GM21737 (cell line): ENCODE data around the gene SLC27A5.
"Not testable (repeated sequence)": the region's sequence is repeated elsewhere in the genome, so short reads cannot be mapped to it uniquely, and the experiment has no call there.

Experiments used
- ATAC-seq: cut with Tn5 transposase; IDR thresholded peaks from one replicate; pipeline ENCODE4 v1.9.1; 2021; ENCODE audit warnings: mild to moderate bottlenecking, moderate library complexity; ENCODE audit not compliant: unreplicated experiment

Gene SLC27A5

DNA sequence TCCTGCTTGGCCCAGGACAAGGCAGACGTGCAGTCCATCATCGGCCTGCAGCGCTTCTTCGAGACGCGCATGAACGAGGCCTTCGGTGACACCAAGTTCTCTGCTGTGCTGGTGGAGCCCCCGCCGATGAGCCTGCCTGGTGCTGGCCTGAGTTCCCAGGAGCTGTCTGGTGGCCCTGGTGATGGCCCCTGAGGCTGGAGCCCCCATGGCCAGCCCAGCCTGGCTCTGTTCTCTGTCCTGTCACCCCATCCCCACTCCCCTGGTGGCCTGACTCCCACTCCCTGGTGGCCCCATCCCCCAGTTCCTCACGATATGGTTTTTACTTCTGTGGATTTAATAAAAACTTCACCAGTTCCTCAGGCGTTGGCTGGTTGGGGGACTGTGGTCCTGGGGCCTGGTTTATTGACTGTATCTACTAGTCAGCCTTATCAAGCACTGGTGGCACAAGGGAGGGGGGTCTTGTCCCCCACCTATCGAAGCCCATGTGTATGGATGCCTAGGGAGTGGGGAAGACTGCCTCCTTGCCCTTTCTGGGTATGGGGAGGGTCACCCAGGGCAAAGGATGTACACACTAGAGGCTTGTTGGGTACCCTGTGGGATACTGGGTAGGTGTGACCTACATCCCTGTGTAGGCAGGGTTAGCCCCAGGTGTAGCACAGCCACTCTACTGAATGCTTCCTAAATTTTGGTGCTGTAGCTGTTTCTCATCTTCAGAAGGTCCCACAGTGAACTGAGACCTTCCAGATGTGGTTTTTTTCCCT, 38.8 kb upstream of the SLC27A5 start:
- ATAC-seq: no peak

DNA sequence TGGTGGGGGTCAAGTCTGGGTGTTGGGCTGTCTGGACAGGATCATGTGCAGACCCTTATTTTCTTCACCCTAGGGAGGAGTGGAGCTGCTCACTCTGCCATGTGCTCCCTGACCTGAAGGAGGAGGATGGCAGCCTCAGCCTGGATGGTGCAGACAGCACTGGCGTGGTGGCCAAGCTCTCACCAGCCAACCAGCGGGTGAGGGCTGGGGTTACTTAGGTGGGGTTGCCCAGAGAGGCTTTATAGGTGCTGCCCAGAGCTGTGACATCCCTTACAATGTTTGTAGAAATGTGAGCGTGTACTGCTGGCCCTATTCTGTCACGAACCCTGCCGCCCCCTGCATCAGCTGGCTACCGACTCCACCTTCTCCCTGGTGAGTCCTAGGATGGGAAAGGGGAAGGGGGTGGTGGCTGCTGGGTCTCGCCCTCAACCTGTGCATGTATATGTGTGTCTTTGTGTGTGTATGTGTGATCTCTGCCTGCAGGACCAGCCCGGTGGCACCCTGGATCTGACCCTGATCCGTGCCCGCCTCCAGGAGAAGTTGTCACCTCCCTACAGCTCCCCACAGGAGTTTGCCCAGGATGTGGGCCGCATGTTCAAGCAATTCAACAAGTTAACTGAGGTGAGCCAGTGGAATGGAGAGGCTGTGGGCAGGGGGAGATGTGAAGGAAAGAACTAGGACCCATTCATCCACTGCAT, 38.0 kb upstream of the SLC27A5 start:
- no peak for ATAC-seq

DNA sequence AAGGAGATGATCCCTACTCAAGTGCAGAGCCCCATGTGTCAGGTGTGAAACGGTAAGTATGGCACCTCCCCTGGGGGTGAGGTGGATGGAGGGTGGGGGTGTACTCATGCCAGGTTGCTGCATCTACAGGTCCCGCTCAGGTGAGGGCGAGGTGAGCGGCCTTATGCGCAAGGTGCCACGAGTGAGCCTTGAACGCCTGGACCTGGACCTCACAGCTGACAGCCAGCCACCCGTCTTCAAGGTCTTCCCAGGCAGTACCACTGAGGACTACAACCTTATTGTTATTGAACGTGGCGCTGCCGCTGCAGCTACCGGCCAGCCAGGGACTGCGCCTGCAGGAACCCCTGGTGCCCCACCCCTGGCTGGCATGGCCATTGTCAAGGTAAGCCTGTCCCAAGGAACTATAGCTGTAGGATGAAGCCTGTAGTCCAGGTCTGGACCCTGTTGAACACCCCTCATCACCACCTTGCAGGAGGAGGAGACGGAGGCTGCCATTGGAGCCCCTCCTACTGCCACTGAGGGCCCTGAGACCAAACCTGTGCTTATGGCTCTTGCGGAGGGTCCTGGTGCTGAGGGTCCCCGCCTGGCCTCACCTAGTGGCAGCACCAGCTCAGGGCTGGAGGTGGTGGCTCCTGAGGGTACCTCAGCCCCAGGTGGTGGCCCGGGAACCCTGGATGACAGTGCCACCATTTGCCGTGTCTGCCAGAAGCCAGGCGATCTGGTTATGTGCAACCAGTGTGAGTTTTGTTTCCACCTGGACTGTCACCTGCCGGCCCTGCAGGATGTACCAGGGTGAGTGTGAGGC, 37.3 kb upstream of the SLC27A5 start:
- no peak for ATAC-seq

DNA sequence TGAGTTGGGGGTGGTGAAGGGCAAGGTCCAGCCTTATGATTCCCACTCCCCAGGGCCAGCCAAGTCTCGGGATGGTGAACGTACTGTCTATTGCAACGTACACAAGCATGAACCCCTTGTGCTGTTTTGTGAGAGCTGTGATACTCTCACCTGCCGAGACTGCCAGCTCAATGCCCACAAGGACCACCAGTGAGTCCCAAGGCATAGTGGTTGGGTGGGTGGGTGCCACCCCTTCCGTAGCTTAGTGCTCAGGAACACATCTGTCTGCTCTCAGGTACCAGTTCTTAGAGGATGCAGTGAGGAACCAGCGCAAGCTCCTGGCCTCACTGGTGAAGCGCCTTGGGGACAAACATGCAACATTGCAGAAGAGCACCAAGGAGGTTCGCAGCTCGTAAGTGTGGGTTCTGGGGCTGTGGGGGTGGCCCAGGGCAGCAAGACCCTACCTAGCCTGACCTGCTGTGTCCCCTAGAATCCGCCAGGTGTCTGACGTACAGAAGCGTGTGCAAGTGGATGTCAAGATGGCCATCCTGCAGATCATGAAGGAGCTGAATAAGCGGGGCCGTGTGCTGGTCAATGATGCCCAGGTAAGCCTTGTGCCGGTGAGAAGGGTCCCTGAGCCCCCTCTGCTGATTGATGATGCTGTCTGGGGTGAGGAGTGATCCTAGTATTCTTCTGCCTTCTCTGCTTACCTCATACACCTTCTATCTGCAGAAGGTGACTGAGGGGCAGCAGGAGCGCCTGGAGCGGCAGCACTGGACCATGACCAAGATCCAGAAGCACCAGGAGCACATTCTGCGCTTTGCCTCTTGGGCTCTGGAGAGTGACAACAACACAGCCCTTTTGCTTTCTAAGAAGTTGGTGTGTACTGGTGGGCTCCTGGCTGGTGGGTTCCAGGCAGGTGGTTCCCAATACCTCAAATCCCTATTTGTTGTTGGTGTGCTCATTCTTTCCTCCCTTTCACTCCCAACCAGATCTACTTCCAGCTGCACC, 35.8 kb upstream of the SLC27A5 start:
- ATAC-seq: no peak

DNA sequence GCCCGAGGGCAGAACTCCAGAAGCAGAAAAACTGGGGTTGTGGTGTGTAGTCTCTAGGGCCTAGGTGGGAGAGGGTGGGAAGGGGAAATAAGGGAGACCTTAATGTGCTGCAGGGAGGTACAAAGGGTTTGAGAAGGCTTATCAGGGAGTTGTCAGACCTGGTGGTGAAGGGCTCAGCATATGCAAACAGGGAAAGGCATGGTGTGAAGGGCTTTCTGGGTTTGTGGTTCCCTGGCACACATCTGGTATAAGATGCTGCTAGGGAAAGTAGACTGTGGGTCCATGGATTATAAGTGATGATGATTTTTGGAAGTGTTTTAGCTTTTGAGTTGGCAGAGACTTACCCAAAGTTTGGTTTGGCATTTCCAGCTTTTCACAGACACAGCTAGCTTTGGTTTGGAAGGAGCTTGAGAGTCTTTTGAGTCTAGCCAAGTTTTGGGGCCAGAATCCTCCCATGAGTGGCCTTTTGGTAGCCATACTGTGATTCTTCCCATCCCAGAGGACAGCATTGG, 34.3 kb upstream of the SLC27A5 start:
- ATAC-seq: no peak

DNA sequence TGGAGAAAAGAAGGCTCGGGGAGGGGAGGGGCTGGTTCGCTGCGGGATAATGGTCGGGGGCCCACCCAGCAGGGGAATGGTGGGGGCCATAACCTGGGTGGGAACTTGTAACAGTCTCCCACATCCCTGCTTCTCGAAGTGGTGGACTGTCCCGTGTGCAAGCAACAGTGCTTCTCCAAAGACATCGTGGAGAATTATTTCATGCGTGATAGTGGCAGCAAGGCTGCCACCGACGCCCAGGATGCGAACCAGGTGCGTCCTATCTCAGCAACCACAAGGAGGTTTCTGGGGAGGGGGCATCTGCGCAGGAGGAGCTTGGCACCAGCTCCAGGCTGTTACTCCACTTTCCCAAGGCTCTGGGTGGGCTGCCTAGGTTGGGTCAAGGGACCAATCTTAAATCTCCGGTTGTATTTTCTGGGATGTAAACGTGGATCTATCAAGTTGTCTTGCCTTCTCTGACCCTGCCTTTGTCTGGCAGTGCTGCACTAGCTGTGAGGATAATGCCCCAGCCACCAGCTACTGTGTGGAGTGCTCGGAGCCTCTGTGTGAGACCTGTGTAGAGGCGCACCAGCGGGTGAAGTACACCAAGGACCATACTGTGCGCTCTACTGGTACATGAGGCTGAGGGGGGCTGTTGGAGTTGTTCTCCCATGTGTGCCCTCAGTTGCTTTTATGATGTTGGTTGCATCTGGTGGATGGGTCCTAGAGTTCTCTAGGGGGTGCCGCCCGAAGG, 33.7 kb upstream of the SLC27A5 start:
- no peak for ATAC-seq

DNA sequence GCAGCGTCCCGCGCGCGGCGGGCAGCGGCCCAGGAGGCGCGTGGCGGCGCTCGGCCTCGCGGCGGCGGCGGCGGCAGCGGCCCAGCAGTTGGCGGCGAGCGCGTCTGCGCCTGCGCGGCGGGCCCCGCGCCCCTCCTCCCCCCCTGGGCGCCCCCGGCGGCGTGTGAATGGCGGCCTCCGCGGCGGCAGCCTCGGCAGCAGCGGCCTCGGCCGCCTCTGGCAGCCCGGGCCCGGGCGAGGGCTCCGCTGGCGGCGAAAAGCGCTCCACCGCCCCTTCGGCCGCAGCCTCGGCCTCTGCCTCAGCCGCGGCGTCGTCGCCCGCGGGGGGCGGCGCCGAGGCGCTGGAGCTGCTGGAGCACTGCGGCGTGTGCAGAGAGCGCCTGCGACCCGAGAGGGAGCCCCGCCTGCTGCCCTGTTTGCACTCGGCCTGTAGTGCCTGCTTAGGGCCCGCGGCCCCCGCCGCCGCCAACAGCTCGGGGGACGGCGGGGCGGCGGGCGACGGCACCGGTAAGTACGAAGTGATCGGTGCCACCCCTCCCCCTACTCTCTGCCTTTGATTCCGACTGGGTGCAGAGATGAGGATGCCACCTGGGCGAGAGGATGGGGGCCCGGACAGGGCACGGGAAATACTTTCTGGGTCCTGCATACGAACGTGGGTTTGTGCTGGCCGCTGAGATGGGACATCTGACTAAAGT, 32.9 kb upstream of the SLC27A5 start:
- peak; percentile 38 for ATAC-seq

DNA sequence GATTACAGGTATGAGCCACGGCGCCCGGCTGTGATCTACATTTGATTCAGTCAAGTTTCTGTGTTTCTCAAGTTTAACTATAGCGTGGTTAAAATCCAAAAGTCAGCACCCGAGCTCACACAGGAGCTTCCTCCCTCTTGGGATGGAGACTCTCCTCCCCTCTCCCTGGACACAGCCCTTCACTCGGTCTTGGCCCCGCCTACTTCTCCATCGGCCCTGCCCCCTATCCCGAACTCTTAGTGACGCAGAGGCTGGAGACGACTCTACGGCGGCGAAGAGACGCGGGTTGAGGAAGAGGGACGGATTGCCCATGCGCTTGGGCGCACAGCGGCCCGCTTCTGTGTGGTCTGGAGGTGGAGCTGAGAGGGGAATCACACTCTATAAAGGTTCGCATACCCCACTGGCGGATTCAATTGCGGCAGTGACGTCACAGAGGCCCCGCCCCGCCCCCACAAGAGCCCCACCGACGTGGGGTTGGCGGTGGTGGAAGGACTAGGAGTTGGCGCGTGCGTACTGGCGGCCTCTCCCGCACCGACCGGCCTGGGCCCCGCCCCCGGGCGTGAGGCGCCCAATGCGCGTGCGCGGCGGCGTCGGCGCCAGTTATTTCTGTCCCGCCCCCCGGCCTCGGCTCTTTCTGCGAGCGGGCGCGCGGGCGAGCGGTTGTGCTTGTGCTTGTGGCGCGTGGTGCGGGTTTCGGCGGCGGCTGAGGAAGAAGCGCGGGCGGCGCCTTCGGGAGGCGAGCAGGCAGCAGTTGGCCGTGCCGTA, 32.2 kb upstream of the SLC27A5 start, which contains the start of gene TRIM28:
TSS of gene TRIM28 (plus strand) at position 239 of the 765 bp plus-strand sequence. CDS start 694 bp downstream, outside the sequence.
- ATAC-seq: peak; percentile 84

DNA sequence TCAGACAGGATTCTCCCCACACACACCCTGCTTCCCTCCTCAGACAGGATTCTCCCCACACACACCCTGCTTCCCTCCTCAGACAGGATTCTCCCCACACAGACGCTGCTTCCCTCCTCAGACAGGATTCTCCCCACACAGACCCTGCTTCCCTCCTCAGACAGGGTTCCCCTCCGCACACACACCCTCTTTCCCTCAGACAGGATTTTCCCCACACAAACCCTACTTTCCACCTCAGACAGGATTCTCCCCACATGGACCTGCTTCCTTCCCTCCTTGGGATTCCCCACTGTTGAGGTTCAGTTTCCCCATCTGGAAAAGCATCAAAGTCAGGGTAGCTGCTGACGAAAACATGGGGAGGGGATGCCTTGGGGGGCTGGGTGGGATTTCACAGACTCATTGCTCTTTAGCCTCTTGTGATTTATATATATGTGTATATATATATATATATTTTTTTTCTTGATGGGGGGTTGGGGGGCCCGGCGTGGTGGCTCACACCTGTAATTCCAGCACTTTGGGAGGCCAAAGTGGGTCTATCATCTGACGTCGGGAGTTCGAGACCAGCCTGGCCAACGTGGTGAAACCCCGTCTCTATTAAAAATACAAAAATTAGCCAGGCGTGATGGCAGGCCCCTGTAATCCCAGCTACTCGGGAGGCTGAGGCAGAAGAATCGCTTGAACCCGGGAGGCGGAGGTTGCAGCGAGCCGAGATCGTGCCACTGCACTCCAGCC, 31.0 kb upstream of the SLC27A5 start:
- not testable (repeated sequence) for ATAC-seq

DNA sequence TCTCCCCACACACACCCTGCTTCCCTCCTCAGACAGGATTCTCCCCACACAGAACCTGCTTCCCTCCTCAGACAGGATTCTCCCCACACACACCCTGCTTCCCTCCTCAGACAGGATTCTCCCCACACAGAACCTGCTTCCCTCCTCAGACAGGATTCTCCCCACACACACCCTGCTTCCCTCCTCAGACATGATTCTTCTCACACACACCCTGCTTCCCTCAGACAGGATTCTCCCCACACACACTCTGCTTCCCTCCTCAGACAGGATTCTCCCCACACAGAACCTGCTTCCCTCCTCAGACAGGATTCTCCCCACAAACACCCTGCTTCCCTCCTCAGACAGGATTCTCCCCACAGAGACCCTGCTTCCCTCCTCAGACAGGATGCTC, 27.4 kb upstream of the SLC27A5 start:
- not testable (repeated sequence) for ATAC-seq

DNA sequence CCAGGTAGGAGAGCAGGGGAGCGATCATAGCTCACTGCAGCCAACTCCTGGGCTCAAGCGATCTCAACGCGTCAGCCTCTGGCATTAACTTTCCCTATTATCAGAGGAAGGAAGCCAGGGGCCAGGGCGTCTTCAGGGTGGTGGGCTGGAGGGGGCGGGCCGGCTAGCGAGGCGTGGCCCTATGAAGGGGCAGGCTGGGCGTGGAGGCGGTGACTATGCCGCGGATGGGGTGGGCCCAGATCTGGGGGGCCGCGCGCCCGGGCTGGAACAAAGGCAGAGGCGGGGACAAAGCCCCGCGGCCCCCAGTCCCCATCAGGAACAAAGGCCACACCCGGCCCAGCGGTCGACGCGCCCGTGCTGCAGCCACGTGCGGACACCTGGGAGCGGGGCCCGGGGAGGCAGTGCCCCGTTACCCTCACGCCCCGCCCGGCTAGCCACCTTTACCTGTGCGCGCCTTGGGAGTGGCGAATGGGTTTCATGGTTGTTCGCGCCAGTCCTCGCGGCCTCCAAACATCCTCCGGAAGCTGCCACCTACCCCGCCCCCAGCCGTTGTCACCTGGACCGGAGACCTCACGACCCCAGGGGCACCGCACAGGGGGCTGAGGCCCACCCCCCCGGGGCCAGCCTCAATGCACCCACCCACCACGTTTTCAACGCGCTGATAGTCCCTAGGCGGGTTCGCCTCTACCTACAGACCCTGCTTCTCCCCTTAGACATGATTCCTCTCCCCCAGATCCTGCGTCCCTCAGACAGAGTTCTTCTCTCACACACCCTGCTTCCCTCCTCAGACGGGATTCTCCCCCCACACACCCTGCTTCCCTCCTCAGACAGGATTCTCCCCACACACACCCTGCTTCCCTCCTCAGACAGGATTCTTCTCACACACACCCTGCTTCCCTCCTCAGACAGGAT, 26.7 kb upstream of the SLC27A5 start:
- no peak for ATAC-seq

DNA sequence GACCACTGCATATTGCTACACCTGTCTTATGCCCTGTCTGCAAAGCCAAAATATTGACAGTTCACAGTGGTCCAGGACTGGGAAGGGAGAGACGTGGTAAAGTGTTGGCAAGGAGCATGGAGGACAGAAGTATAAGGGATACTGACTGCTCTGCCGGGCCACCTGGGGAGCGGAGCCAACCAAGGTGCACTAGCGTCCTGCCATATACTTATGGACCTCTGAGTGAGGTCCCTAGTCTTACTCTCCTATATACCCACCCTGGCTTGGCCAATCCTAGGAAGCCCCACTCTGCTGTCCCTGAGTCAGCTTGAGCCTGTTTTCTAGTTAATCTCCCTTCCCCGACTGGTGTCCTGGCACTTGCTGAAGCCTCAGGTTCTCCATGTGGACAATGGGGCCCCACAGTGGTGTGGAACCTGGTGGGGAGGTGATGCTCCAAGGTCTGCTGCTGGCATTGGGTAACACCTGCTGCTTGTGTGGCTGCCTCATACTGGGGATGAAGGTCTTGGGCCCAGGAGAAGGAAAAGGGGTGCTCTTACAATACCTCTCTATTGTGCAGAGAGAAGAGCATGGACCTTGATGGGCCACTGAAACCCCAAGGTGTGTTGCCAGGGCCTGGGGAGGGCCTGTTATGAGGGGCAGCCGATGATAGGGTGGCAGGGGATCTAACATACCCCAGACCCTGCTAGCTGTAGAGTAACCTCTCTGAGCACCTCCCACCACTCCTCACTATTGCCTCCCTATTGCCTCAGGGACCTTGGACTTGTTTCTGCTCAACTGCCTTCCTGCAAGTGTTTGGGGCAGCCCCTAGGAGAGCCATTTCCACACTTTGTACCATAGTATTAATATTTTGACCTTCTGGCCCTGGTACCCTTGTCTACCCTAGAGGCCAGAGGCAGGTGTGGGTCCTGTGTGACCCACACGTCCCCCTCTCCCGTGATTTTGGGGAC, 25.3 kb upstream of the SLC27A5 start:
- ATAC-seq: no peak

DNA sequence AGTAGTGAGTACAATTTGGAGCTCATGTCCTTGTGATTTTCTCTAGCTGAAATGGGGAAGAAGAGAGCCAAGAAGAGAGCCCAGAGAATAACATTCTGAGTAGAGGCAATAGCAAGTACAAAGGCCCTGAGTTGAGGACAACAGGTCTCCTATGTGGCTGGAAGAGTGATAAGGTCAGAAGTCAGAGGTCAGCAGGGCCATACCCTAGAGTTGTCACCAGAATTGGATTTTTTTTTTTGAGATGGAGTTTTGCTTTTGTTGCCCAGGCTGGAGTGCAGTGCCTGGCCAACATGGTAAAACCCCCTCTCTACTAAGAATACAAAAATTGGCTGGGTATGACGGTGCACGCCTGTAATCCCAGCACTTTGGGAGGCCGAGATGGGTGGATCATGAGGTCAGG, 24.1 kb upstream of the SLC27A5 start:
- ATAC-seq: no peak

DNA sequence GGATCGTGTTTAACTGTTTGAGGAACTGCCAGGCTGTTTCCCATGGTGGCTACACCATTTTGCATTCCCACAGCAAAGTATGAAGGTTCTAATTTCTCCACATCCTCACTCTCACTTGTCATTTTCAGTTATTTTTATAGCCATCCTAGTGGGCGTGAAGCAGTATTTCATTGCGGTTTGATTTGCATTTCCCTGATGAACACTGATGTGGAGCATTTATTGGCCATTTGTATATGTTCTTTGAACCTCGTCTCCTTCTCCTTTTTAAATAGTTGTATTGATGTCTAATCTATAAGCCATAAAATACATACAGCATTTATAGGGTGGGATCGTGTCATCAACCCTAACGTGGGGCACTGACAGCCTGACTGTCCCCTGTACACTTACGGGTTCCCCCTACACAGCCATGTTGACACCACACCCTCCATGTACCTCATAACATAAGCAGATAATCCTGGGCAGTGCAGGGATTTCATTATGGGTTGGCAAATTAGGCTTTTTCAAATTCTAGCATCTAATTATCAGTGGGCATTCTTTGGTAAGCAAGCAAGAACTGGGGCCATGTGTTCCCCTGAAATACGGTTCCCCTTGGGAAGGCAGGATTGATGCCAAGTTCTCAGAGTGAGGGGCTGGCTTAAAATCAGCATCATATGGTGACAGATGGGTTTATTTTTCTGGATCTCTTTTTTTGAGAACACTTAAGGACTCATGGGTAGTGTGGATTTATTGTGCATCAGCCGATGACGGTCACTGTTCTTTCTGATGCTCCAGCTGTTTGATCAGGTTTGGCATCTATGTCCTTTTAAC, 19.4 kb upstream of the SLC27A5 start:
- ATAC-seq: no peak
